ENCODE measurements around the gene GPATCH4.

DNA sequence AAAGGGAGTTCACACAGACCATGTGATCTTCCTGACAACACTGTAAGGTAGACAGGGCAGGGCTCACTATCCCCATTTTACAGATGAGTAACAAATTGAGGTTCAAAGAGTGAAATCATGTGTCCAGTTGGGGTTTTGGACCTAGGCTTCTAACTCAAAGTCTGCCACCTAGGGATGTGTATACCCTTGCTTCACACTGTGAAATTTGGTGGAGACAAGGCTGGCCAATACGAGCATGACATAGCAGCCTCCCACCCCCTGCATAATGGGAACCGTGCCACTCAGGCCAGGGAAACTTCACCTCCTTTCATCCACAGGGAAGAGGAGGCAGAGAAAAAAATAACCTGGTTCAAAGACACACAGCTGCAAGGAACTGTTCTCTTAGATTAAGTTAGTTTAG is 35.8 kb downstream of the GPATCH4 start:
- TF ChIP-seq, protein P1, sequence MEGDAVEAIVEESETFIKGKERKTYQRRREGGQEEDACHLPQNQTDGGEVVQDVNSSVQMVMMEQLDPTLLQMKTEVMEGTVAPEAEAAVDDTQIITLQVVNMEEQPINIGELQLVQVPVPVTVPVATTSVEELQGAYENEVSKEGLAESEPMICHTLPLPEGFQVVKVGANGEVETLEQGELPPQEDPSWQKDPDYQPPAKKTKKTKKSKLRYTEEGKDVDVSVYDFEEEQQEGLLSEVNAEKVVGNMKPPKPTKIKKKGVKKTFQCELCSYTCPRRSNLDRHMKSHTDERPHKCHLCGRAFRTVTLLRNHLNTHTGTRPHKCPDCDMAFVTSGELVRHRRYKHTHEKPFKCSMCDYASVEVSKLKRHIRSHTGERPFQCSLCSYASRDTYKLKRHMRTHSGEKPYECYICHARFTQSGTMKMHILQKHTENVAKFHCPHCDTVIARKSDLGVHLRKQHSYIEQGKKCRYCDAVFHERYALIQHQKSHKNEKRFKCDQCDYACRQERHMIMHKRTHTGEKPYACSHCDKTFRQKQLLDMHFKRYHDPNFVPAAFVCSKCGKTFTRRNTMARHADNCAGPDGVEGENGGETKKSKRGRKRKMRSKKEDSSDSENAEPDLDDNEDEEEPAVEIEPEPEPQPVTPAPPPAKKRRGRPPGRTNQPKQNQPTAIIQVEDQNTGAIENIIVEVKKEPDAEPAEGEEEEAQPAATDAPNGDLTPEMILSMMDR (conservative IDR thresholded peaks at IDR 0.05; ENCODE audit: low read depth, low read length): no peak
- no peak for TF ChIP-seq CEBPB (IDR thresholded peaks at IDR 0.05; ENCODE audit: low read depth, low read length)
- TF ChIP-seq MAFK (IDR thresholded peaks at IDR 0.05; ENCODE audit: low read depth, low read length): no peak
- TF ChIP-seq RFX5 (IDR thresholded peaks at IDR 0.05; ENCODE audit: low read depth, low read length): no peak
- TF ChIP-seq, protein P2, sequence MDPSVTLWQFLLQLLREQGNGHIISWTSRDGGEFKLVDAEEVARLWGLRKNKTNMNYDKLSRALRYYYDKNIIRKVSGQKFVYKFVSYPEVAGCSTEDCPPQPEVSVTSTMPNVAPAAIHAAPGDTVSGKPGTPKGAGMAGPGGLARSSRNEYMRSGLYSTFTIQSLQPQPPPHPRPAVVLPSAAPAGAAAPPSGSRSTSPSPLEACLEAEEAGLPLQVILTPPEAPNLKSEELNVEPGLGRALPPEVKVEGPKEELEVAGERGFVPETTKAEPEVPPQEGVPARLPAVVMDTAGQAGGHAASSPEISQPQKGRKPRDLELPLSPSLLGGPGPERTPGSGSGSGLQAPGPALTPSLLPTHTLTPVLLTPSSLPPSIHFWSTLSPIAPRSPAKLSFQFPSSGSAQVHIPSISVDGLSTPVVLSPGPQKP (IDR thresholded peaks at IDR 0.05; ENCODE audit: borderline replicate concordance, low read depth, low read length): no peak
- TF ChIP-seq POLR2A (IDR thresholded peaks at IDR 0.05; ENCODE audit: low read depth, low read length): no peak
- TF ChIP-seq, protein P3, sequence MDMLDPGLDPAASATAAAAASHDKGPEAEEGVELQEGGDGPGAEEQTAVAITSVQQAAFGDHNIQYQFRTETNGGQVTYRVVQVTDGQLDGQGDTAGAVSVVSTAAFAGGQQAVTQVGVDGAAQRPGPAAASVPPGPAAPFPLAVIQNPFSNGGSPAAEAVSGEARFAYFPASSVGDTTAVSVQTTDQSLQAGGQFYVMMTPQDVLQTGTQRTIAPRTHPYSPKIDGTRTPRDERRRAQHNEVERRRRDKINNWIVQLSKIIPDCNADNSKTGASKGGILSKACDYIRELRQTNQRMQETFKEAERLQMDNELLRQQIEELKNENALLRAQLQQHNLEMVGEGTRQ (IDR thresholded peaks at IDR 0.05; ENCODE audit: low read depth, low read length): no peak
- TF ChIP-seq RCOR1 (IDR thresholded peaks at IDR 0.05; ENCODE audit: insufficient replicate concordance, low read length): no peak
- no peak for TF ChIP-seq FOS (IDR thresholded peaks at IDR 0.05; ENCODE audit: low read depth, low read length)
- TF ChIP-seq CHD1 (IDR thresholded peaks at IDR 0.05; ENCODE audit: low read depth, low read length): no peak
- no peak for TF ChIP-seq NFE2L2 (IDR thresholded peaks at IDR 0.05; ENCODE audit: low read depth, low read length)

All from IMR-90 (cell line).